Fibroblast of the aortic adventitia (primary cell): ENCODE data around the gene KCNK17. TPM values are rescaled to one million over a fixed set of nuclear protein-coding genes. Genes with fewer than 3 reads are reported as not detected.
"Not testable (repeated sequence)": the region's sequence is repeated elsewhere in the genome, so short reads cannot be mapped to it uniquely, and the experiment has no call there.

Source experiments
- DNase-seq: peaks from one replicate; pipeline ENCODE4 v3.0.0-alpha.2; 2010; ENCODE audit warnings: low read depth
- H3K4me3 ChIP-seq: 2 replicates; pipeline ENCODE4 v1.5.1; 2011; ENCODE audit warnings: low read depth, mild to moderate bottlenecking, control low read depth, low read length, moderate library complexity
- CTCF ChIP-seq: IDR thresholded peaks from 2 replicates; pipeline ENCODE4 v1.5.1; 2011; ENCODE audit warnings: mild to moderate bottlenecking, low read length, control low read depth, inconsistent platforms; ENCODE audit not compliant: insufficient read depth
- total RNA-seq: library from RNA; depleted of rRNA; stranded (reverse); fragments of >200 nt; gene quantifications from 2 replicates; pipeline ENCODE4 v1.2.3, GENCODE V29; 2012; ENCODE audit warnings: low replicate concordance

Gene KCNK17
- total RNA-seq, 1 donor, result not detected

- H3K4me3 ChIP-seq, result no peak overlapping the region
- DNase-seq, result no peak
- no peak for TF ChIP-seq CTCF
Measured at GRCh38 chr6:39287601-39288000, 26.6 kb downstream of the KCNK17 start.

DNA sequence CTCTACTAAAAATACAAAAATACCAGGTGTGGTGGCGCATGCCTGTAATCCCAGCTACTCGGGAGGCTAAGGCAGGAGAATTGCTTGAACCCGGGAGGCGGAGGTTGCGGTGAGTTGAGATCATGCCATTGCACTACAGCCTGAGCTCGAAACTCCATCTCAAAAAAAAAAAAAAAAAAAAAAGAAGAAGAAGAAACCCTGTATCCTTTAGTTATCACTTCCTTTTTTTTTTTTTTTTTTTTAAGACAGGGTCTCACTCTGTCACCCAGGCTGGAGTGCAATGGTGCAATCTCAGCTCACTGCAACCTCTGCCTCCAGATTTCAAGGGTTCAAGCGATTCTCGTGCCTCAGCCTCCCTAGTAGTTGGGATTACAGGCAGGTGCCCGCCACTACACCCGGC lies 27.6 kb downstream of the KCNK17 start:
- not testable (repeated sequence) for H3K4me3 ChIP-seq, DNase-seq

- TF ChIP-seq CTCF, result no peak
- DNase-seq, result no peak
- no peak overlapping the region for H3K4me3 ChIP-seq
Measured at GRCh38 chr6:39282774-39283173, 31.4 kb downstream of the KCNK17 start.

GRCh38 chr6:39281312-39281980 lies 32.8 kb downstream of the KCNK17 start:
- H3K4me3 ChIP-seq, result no peak overlapping the region
- TF ChIP-seq CTCF, result no peak
- no peak for DNase-seq

- no peak overlapping the region for H3K4me3 ChIP-seq
- no peak for TF ChIP-seq CTCF
- DNase-seq, result no peak
Measured at GRCh38 chr6:39280247-39280731, 33.9 kb downstream of the KCNK17 start.

GRCh38 chr6:39279539-39279938 lies 34.7 kb downstream of the KCNK17 start:
- H3K4me3 ChIP-seq, result no peak overlapping the region
- TF ChIP-seq CTCF, result no peak
- no peak for DNase-seq

- TF ChIP-seq CTCF, result no peak
- no peak overlapping the region for H3K4me3 ChIP-seq
- no peak for DNase-seq
Measured at GRCh38 chr6:39276379-39276995, 37.7 kb downstream of the KCNK17 start.
